HCT116 (cell line): Measurements from ENCODE around the gene NPW. TPM values are rescaled to one million over a fixed set of nuclear protein-coding genes. Genes with fewer than 3 reads are reported as not detected.

ENCODE experiments used
- ATAC-seq: fragments of 200-7000 bp; cut with Tn5 transposase; 2 replicates; pipeline ENCODE4 v1.9.1; 2020; ENCODE audit warnings: mild to moderate bottlenecking, moderate library complexity
- BruUV-seq: library from RNA; stranded (reverse); fragments of 400-500 nt; replicated peaks from 2 replicates; lab custom pipeline; 2021; lab: Mats Ljungman, UMichigan
- CTCF ChIA-PET: fragments of 300-600 bp; sonication (Branson Sonifier 250); formaldehyde crosslinking; loops from one replicate; lab custom pipeline; 2021; ENCODE audit warnings: antibody characterized with exemption; lab: Charles Lee
- POLR2A ChIA-PET: fragments of 300-600, 350-600 bp; sonication (Branson Sonifier 250); formaldehyde crosslinking; loops from one replicate; lab custom pipeline; 2021; ENCODE audit warnings: antibody characterized with exemption; lab: Charles Lee
- RAD21 ChIA-PET, 2 experiments: fragments of 300-600 bp; sonication (Branson Sonifier 250); formaldehyde crosslinking; loops; one replicate each; lab custom pipeline; 2023; ENCODE audit warnings: low total read pairs in 2 of 2; ENCODE audit not compliant: uncharacterized antibody in 2 of 2, unreplicated experiment in 2 of 2, low non-redundant PET in 1 of 2; lab: Charles Lee
- DNase-seq: peaks from one replicate; pipeline ENCODE4 v3.0.0-alpha.2; 2010; ENCODE audit warnings: low read depth, low spot score
- H2AFZ ChIP-seq: fragments of 200-600 bp; shearing (Covaris generic), sonication (generic); 2 replicates; pipeline ENCODE4 v1.6.1; 2017; ENCODE audit warnings: low read depth, mixed run types, mixed read lengths, antibody characterized with exemption, low read length; ENCODE audit not compliant: poor library complexity, severe bottlenecking
- H3K27ac ChIP-seq: 2 replicates; pipeline ENCODE4 v1.5.1; 2012; ENCODE audit warnings: low read depth, low read length
- H3K27me3 ChIP-seq: fragments of 200-600 bp; sonication (generic); 2 replicates; pipeline ENCODE4 v1.6.1; 2016; ENCODE audit warnings: mixed run types, low read length, mixed read lengths; ENCODE audit not compliant: insufficient read depth
- H3K36me3 ChIP-seq, 2 experiments: fragments of 200-500 bp in 1 of 2; fragments of 200-600 bp in 1 of 2; sonication (Bioruptor generic) in 1 of 2; sonication (generic) in 1 of 2; 2 replicates each; pipeline versions ENCODE4 v1.5.1 to v1.6.1; 2014 to 2016; ENCODE audit warnings: low read length in 2 of 2, inconsistent platforms in 1 of 2, mixed read lengths in 1 of 2, mixed run types in 1 of 2; ENCODE audit not compliant: insufficient read depth in 2 of 2, control insufficient read depth in 1 of 2
- H3K4me1 ChIP-seq, 2 experiments: fragments of 200-600 bp in 1 of 2; sonication (generic) in 1 of 2; 2 replicates each; pipeline versions ENCODE4 v1.5.1 to v1.6.1; 2012 to 2017; ENCODE audit warnings: low read length in 2 of 2, inconsistent platforms in 1 of 2, mild to moderate bottlenecking in 1 of 2, mixed read lengths in 1 of 2, mixed run types in 1 of 2, moderate library complexity in 1 of 2; ENCODE audit not compliant: insufficient read depth in 2 of 2, control insufficient read depth in 1 of 2
- H3K4me2 ChIP-seq: fragments of 200-600 bp; sonication (generic); 2 replicates; pipeline ENCODE4 v1.6.1; 2017; ENCODE audit warnings: mixed run types, low read length, mixed read lengths
- H3K4me3 ChIP-seq, 2 experiments: fragments of 200-600 bp in 1 of 2; sonication (generic) in 1 of 2; replicated peaks in 1 of 2; 2 replicates each; pipeline ENCODE4 v1.5.1; 2011 to 2016; ENCODE audit warnings: low read length in 2 of 2, control low read depth in 1 of 2, low read depth in 1 of 2, mild to moderate bottlenecking in 1 of 2, mixed read lengths in 1 of 2, mixed run types in 1 of 2
- H3K79me2 ChIP-seq: fragments of 200-600 bp; sonication (generic); 2 replicates; pipeline ENCODE4 v1.6.1; 2017; ENCODE audit warnings: mild to moderate bottlenecking, mixed run types, low read length, moderate library complexity, mixed read lengths; ENCODE audit not compliant: insufficient read depth
- H3K9ac ChIP-seq: fragments of 200-600 bp; sonication (generic); 2 replicates; pipeline ENCODE4 v1.6.1; 2016; ENCODE audit warnings: low read length, mixed read lengths
- H3K9me2 ChIP-seq: fragments of 200-600 bp; sonication (generic), shearing (Covaris generic); 2 replicates; pipeline ENCODE4 v1.6.1; 2017; ENCODE audit warnings: mixed run types, mild to moderate bottlenecking, moderate library complexity; ENCODE audit not compliant: insufficient read depth
- H3K9me3 ChIP-seq, 2 experiments: fragments of 200-500 bp in 1 of 2; fragments of 200-600 bp in 1 of 2; sonication (Bioruptor generic) in 1 of 2; sonication (generic) in 1 of 2; 2 replicates each; pipeline ENCODE4 v1.6.1; 2014 to 2017; ENCODE audit warnings: low read length in 2 of 2, mixed read lengths in 2 of 2, inconsistent platforms in 1 of 2, low read depth in 1 of 2, mild to moderate bottlenecking in 1 of 2, mixed run types in 1 of 2, moderate library complexity in 1 of 2; ENCODE audit not compliant: control insufficient read depth in 1 of 2, insufficient read depth in 1 of 2
- H4K20me1 ChIP-seq: fragments of 200-600 bp; sonication (generic), shearing (Covaris generic); 2 replicates; pipeline ENCODE4 v1.6.1; 2017; ENCODE audit warnings: mixed run types, mild to moderate bottlenecking, moderate library complexity; ENCODE audit not compliant: insufficient read depth
- CTCF ChIP-seq, 3 experiments: fragments of 200-600 bp in 1 of 3; sonication (generic) in 1 of 3; IDR thresholded peaks in 2 of 3; conservative IDR thresholded peaks in 1 of 3; 2 replicates each; pipeline ENCODE4 v1.5.1; 2012 to 2017; ENCODE audit warnings: low read depth in 2 of 3, low read length in 2 of 3, antibody characterized with exemption in 1 of 3, borderline replicate concordance in 1 of 3, control low read depth in 1 of 3, mild to moderate bottlenecking in 1 of 3, mixed read lengths in 1 of 3, mixed run types in 1 of 3, moderate library complexity in 1 of 3; ENCODE audit not compliant: insufficient read depth in 1 of 3
- ELF1 ChIP-seq: IDR thresholded peaks from 2 replicates; pipeline ENCODE4 v1.6.1; 2012; ENCODE audit warnings: low read depth, borderline replicate concordance
- EZH2phosphoT487 ChIP-seq: fragments of 200-600 bp; IDR thresholded peaks from 2 replicates; pipeline ENCODE4 v1.6.1; 2018; ENCODE audit warnings: antibody characterized with exemption, borderline replicate concordance
- JUND ChIP-seq: IDR thresholded peaks from 2 replicates; pipeline ENCODE4 v1.6.1; 2012
- MAX ChIP-seq: IDR thresholded peaks from 2 replicates; pipeline ENCODE4 v1.6.1; 2012
- POLR2AphosphoS5 ChIP-seq: IDR thresholded peaks from 2 replicates; pipeline ENCODE4 v1.6.1; 2011; ENCODE audit warnings: mild to moderate bottlenecking, low read depth, low read length, moderate library complexity
- SIN3A ChIP-seq: IDR thresholded peaks from 2 replicates; pipeline ENCODE4 v1.6.1; 2012; ENCODE audit warnings: low read depth
- SRF ChIP-seq: IDR thresholded peaks from 2 replicates; pipeline ENCODE4 v1.6.1; 2012; ENCODE audit warnings: low read depth
- TCF7L2 ChIP-seq: IDR thresholded peaks from 2 replicates; pipeline ENCODE4 v1.7.0; 2011; ENCODE audit warnings: borderline replicate concordance, inconsistent platforms; ENCODE audit not compliant: insufficient read depth, insufficient read length; ENCODE audit errors: extremely low read depth
- YY1 ChIP-seq: IDR thresholded peaks from 2 replicates; pipeline ENCODE4 v1.6.1; 2011; ENCODE audit warnings: low read length, low read depth, moderate library complexity, mild to moderate bottlenecking; ENCODE audit not compliant: insufficient replicate concordance; ENCODE audit errors: extremely low read depth
- ZNF274 ChIP-seq: fragments of 200-500 bp; sonication (Bioruptor generic); IDR thresholded peaks from 2 replicates; pipeline ENCODE4 v1.6.1; 2014; ENCODE audit warnings: mild to moderate bottlenecking, low read depth, low read length, inconsistent platforms
- intact Hi-C: fragments of 100-400 bp; cut with micrococcal nuclease; formaldehyde crosslinking; loops from 2 replicates; pipeline ENCODE4 v1.10.0; 2022
- total RNA-seq: library from RNA; stranded (reverse); gene quantifications from one replicate; pipeline ENCODE4 v1.2.1, GENCODE V29; 2021; ENCODE audit not compliant: unreplicated experiment

Gene NPW
- total RNA-seq, 1 experiment from 2014 or later = 226 TPM

GRCh38 chr16:2056681-2057407, 37.3 kb downstream of the NPW start:
- no peaks in the 10 kb centered on the region; a peak in 2 of 4 replicates for H3K36me3 ChIP-seq
- no TSS peak for BruUV-seq
- intact Hi-C loops = no loop called here
- H3K9me2 ChIP-seq = no peaks in the 10 kb centered on the region
- no peak for DNase-seq
- no peaks in the 10 kb centered on the region for H4K20me1 ChIP-seq
- H3K79me2 ChIP-seq = no peaks in the 10 kb centered on the region
- ATAC-seq = peak; percentile 80
- H3K4me1 ChIP-seq = no peaks in the 10 kb centered on the region
- no peak overlapping the region for H3K4me2 ChIP-seq
- ChIA-PET RAD21 (no interaction called here), CTCF (interaction anchor here (0.7 kb wide), 1 partner anchor 84 kb away, joined by 3 read pairs; no protein-coding TSS in a partner anchor), POLR2A (no interaction called here)
- no peaks in the 10 kb centered on the region for H3K27me3 ChIP-seq
- H3K27ac ChIP-seq = no peak overlapping the region
- no peak overlapping the region for H2AFZ ChIP-seq
- peak in 2 of 3 experiments; percentile 35 to 37; a peak in 4 of 6 replicates for TF ChIP-seq CTCF (IDR thresholded peaks at IDR 0.05 in 2 of 3, conservative IDR thresholded peaks at IDR 0.05 in 1 of 3; ENCODE audit: borderline replicate concordance in 1 of 3, insufficient read depth in 1 of 3, low read depth in 2 of 3, low read length in 2 of 3)
- no peak for TF ChIP-seq ELF1
- no peak overlapping the region for H3K9ac ChIP-seq
- H3K9me3 ChIP-seq = no peaks in the 10 kb centered on the region
- H3K4me3 ChIP-seq = no peak overlapping the region

- ATAC-seq (no peak; the same call in 1 of the 2 replicates), DNase-seq (no peak)
- Histone ChIP-seq H3K4me2 (no peak overlapping the region), H3K9ac (no peak overlapping the region), H3K79me2 (no peaks in the 10 kb centered on the region), H2AFZ (no peak overlapping the region), H3K27ac (no peak overlapping the region), H3K4me3 (no peak overlapping the region), H3K36me3 (no peaks in the 10 kb centered on the region; a peak in 2 of 4 replicates), H3K4me1 (no peaks in the 10 kb centered on the region), H3K27me3 (no peaks in the 10 kb centered on the region), H3K9me3 (no peaks in the 10 kb centered on the region), H3K9me2 (no peaks in the 10 kb centered on the region), H4K20me1 (no peaks in the 10 kb centered on the region)
- ChIA-PET RAD21 (no interaction called here), CTCF (interaction anchor here (0.7 kb wide), 1 partner anchor 83 kb away, joined by 3 read pairs; no protein-coding TSS in a partner anchor), POLR2A (no interaction called here)
- no TSS peak for BruUV-seq
- intact Hi-C loops = no loop called here
- no peak for TF ChIP-seq POLR2AphosphoS5
- no peak for TF ChIP-seq SIN3A
- no peak for TF ChIP-seq YY1
- TF ChIP-seq CTCF (IDR thresholded peaks at IDR 0.05 in 2 of 3, conservative IDR thresholded peaks at IDR 0.05 in 1 of 3; ENCODE audit: borderline replicate concordance in 1 of 3, insufficient read depth in 1 of 3, low read depth in 2 of 3, low read length in 2 of 3) = no peak
- no peak for TF ChIP-seq MAX
- no peak for TF ChIP-seq JUND
- TF ChIP-seq EZH2phosphoT487 = no peak
- TF ChIP-seq TCF7L2 = no peak
- TF ChIP-seq ZNF274 = no peak
- TF ChIP-seq SRF = no peak
Observed at GRCh38 chr16:2057438-2057837, 37.9 kb downstream of the NPW start.
